Ecto neural progenitor cell (in vitro differentiated cells): ENCODE measurements around the gene TRPC4AP.

Experiments used
- DNase-seq: peaks from one replicate; pipeline ENCODE4 v3.0.0-alpha.2; 2018; ENCODE audit warnings: low spot score

The TRPC4AP gene

DNA sequence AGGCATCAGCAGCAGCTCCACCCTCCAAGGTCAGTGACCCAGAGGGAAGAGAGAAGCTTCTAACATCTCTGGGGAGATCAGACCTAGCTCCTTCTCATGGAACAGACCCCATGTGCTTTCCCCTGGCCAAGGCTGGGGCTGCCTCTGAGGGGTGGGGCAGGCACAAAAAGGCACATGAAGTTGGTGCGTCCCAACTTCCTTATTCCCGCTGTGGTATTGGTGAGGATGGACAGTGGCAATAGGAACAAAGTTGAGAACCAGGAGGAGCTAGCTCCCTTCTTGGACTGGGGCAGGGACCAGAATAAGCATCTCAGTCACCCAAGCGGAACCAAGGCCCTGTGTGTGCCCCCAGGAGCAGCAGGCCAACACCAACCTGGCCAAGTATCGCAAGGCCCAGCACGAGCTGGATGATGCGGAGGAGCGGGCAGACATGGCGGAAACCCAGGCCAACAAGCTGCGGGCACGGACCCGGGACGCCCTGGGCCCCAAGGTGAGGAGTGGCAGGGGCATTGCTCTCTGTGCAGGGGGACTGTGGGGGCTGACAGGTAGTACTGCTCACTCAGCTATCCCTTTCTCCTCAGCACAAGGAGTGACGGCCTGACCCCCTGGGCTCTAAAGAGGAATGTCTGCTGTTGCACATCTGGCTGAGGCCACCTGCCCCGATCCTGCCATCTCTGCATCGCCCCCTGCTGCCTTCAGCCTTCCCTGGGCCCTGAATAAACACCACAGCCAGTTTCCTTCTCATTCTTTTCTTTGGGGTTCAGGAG lies 90.8 kb downstream of the TRPC4AP start:
- DNase-seq: no peak

DNA sequence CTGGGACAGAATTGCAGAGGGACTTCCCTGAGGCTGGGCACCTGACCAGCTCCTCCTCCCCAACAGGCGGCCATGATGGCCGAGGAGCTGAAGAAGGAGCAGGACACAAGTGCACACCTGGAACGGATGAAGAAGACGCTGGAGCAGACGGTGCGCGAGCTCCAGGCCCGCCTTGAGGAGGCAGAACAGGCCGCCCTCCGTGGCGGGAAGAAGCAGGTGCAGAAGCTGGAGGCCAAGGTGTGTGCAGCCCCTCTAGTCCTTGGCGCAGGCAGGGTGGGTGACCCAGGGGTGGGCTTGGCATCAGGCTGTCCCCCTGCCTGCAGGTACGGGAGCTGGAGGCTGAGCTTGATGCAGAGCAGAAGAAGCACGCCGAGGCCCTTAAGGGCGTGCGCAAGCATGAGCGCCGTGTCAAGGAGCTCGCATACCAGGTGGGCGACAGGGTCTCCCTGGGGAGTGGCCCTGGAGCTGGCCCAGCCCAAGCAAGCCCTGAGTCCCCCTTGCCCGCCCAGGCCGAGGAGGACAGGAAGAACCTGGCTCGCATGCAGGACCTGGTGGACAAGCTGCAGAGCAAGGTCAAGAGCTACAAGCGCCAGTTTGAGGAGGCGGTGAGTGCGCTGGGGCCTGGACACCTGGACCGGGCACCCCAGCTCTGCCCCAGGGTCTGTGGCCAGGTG lies 91.5 kb downstream of the TRPC4AP start:
- no peak for DNase-seq

- DNase-seq: no peak
Observed at GRCh38 chr20:35000311-35000921, 92.2 kb downstream of the TRPC4AP start.

- DNase-seq: no peak
Observed at GRCh38 chr20:34999782-35000181, 92.8 kb downstream of the TRPC4AP start.

DNA sequence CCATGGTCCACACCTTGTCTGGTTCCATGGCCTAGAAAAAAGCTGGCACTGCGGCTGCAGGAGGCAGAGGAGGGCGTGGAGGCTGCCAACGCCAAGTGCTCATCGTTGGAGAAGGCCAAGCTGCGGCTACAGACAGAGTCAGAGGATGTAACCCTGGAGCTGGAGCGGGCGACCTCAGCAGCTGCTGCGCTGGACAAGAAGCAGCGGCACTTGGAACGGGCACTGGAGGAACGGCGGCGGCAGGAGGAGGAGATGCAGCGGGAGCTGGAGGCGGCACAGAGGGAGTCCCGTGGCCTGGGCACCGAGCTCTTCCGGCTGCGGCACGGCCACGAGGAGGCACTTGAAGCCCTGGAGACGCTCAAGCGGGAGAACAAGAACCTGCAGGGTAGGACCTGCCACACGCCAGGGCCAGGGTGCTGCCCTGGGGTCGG lies 93.6 kb downstream of the TRPC4AP start:
- DNase-seq: no peak

DNA sequence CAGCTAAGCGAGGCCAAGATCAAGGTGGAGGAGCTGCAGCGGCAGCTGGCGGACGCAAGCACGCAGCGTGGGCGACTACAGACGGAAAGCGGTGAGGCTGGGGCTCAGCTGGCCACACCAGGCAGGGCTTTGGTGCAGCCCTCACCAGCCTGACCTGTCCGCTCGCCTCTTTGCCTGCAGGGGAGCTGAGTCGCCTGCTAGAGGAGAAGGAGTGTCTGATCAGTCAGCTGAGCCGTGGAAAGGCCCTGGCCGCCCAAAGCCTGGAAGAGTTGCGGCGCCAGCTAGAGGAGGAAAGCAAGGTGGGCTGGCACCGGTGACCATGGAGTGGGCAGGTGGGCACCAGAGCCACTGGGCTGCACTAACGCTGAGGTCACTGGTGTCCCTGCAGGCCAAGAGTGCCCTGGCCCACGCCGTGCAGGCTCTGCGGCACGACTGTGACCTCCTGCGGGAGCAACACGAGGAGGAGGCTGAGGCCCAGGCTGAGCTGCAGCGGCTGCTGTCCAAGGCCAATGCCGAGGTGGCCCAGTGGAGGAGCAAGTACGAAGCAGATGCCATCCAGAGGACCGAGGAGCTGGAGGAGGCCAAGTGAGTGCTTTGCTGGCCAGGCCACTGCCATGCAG lies 94.2 kb downstream of the TRPC4AP start:
- no peak for DNase-seq

GRCh38 chr20:34997774-34998173 lies 94.8 kb downstream of the TRPC4AP start:
- DNase-seq: no peak

GRCh38 chr20:34997131-34997561 lies 95.5 kb downstream of the TRPC4AP start:
- DNase-seq: no peak

DNA sequence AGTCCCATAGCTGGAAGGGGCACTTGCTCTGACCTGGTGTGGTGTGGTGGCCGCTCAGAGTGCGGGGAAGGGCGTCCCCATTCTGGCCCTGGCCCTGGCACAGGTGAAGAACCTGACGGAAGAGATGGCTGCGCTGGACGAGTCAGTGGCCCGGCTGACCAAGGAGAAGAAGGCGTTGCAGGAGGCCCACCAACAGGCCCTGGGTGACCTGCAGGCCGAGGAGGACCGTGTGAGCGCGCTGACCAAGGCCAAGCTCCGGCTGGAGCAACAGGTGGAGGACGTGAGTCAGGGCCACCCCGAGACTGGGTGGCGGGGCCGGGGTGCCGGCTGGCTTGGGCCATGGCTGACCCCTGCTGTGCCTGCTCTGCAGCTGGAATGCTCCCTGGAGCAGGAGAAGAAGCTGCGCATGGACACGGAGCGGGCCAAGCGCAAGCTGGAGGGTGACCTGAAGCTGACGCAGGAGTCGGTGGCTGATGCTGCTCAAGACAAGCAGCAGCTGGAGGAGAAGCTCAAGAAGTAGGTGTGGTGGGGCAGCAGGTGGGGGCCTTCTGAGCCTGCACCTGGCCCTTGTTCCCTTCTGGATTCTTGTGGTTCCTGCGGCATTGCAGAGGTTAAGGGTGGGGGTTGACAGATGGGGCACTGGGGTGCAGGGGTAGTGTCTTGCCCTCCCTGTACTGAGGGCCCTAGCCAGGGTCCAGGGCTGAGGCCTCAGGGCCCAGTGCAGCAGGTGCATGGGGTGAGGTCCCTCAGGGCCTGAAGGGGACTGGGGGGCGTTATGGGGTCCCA lies 96.2 kb downstream of the TRPC4AP start:
- no peak for DNase-seq

DNA sequence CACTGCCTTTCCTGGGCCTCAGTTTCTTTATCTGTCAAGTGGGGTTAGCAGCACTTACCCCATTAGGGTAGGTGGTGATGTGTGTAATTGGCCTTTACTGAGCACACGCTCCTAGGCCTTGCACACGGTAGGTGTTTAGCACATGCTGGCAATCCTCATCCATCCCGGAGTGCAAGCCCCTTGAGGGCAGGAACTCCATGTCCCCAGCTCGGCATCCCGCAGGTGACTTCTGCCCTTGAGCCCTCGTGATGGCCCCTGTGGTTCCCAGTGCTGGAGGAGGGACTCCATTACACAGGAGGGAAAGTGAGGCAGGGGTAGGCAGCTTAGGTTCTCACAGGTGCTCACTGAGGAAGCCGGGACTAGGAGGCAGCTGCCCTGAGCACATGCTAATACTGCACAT lies 96.9 kb downstream of the TRPC4AP start:
- DNase-seq: no peak

DNA sequence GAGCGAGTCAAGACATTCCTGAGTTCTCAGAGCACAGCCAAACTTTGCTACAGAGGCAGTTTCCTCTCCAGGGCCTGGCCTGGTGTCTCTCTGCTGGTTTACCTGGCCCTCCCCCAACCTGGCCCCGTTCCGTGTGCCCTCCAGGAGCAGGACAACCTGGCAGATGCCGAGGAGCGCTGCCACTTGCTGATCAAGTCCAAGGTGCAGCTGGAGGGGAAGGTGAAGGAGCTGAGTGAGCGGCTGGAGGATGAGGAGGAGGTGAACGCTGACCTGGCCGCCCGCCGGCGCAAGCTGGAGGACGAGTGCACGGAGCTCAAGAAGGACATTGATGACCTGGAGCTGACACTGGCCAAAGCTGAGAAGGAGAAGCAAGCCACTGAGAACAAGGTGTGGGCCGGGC lies 97.4 kb downstream of the TRPC4AP start:
- DNase-seq: no peak

- DNase-seq: no peak
Observed at GRCh38 chr20:34994509-34995131, 98.0 kb downstream of the TRPC4AP start.

DNA sequence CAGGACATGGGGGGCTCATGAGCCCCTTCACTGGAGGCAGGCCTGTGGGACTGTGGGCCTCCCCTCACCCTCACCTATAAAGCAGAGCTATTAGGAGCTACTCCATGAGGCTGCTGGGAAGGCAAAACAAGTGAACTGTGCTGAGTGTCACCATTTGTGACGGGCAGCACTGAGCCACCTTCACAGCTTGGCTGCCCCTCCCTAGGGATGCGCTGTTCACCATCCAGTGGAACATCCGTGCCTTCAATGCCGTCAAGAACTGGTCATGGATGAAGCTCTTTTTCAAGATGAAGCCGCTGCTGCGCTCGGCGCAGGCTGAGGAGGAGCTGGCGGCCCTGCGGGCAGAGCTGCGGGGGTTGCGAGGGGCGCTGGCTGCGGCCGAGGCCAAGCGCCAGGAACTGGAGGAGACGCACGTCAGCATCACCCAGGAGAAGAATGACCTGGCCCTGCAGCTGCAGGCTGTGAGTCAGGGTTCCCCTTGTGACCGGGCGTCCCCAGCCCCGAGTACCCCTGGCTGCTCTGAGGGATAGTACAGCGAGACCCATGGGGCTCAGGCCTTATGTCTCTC lies 98.6 kb downstream of the TRPC4AP start:
- no peak for DNase-seq

DNA sequence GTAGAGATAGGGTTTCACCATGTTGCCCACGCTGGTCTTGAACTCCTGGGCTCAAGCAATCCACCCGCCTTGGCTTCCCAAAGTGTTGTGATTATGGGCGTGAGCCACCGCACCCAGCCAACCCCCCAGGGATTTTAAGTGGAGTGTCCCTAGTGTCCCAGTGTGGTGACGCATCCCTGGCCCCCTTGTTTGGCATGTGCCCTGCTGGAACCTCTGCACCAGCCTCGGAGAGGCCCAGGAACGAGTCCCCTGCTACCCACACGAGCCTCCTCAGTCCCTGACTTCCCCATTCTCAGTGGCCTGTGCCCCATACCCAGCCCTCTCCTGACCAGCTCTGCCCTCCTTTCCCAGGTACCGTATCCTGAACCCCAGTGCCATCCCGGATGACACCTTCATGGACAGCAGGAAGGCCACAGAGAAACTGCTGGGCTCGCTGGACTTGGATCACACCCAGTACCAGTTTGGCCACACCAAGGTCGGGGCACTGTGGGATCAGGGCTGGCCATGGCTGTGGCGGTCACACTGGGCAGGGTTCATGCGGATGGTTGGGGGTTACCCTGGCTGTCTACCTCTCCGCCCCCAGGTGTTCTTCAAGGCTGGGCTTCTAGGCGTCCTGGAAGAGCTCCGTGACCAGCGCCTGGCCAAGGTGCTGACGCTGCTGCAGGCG lies 99.7 kb downstream of the TRPC4AP start:
- DNase-seq: no peak

GRCh38 chr20:34990661-34991214 lies 101.9 kb downstream of the TRPC4AP start:
- no peak for DNase-seq

GRCh38 chr20:34990231-34990630 lies 102.4 kb downstream of the TRPC4AP start:
- no peak for DNase-seq

GRCh38 chr20:34989670-34990069 lies 102.9 kb downstream of the TRPC4AP start:
- no peak for DNase-seq

- DNase-seq: no peak
Observed at GRCh38 chr20:34989118-34989517, 103.5 kb downstream of the TRPC4AP start.

DNA sequence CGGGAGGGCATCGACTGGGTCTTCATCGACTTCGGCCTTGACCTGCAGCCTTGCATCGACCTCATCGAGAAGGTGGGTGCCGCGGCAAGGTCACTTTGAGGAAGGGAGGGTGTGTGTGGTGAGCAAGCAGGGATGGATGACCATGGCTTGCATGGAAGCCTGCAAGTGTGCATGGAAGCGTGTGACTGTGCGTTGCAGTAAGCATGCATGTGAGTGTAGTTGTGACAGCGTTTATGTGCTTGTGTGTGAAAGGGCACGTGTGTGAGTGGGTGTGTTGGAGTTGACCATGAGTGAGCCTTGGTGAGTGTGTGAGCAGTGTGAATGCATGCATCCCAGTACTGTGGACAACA lies 104.4 kb downstream of the TRPC4AP start:
- no peak for DNase-seq
